GM23338 (cell line): ENCODE data around the gene TNFRSF21. TPM values are rescaled to one million over a fixed set of nuclear protein-coding genes. Genes with fewer than 3 reads are reported as not detected.

ENCODE experiments used
- ATAC-seq: fragments of 200-7000 bp; cut with Tn5 transposase; 3 replicates; pipeline ENCODE4 v1.9.1; 2020
- DNase-seq: peaks from one replicate; pipeline ENCODE4 v3.0.0-alpha.2; 2015; ENCODE audit warnings: low spot score
- H2AFZ ChIP-seq: fragments of 200-600 bp; sonication (generic); 2 replicates; pipeline ENCODE4 v1.8.0; 2016; ENCODE audit warnings: antibody characterized with exemption, mild to moderate bottlenecking, moderate library complexity
- H3F3A ChIP-seq: fragments of 200-600 bp; sonication (generic); replicated peaks from 2 replicates; pipeline ENCODE4 v1.8.0; 2017; ENCODE audit warnings: antibody characterized with exemption, mixed run types, low read depth
- H3K27ac ChIP-seq: fragments of 200-600 bp; sonication (generic); 2 replicates; pipeline ENCODE4 v1.6.1; 2016; ENCODE audit warnings: low read depth
- H3K27me3 ChIP-seq: fragments of 200-600 bp; sonication (generic); 2 replicates; pipeline ENCODE4 v1.8.0; 2016; ENCODE audit warnings: mild to moderate bottlenecking, mixed run types, moderate library complexity; ENCODE audit not compliant: insufficient read depth
- H3K36me3 ChIP-seq: fragments of 200-600 bp; sonication (generic); 2 replicates; pipeline ENCODE4 v1.8.0; 2016; ENCODE audit warnings: mild to moderate bottlenecking; ENCODE audit not compliant: insufficient read depth
- H3K4me1 ChIP-seq: fragments of 200-600 bp; sonication (generic); 2 replicates; pipeline ENCODE4 v1.8.0; 2016; ENCODE audit warnings: mild to moderate bottlenecking, moderate library complexity; ENCODE audit not compliant: insufficient read depth
- H3K4me2 ChIP-seq: fragments of 200-600 bp; sonication (generic); 2 replicates; pipeline ENCODE4 v1.7.1; 2017; ENCODE audit warnings: mixed run types
- H3K4me3 ChIP-seq: fragments of 200-600 bp; sonication (generic); 2 replicates; pipeline ENCODE4 v1.6.1; 2016; ENCODE audit warnings: mixed run types
- H3K79me2 ChIP-seq: fragments of 200-600 bp; sonication (generic); replicated peaks from 2 replicates; pipeline ENCODE4 v1.8.0; 2017; ENCODE audit warnings: mild to moderate bottlenecking; ENCODE audit not compliant: insufficient read depth
- H3K9me2 ChIP-seq: fragments of 200-600 bp; sonication (generic); 2 replicates; pipeline ENCODE4 v1.8.0; 2017; ENCODE audit not compliant: insufficient read depth
- H4K20me1 ChIP-seq: fragments of 200-600 bp; sonication (generic); replicated peaks from 2 replicates; pipeline ENCODE4 v1.8.0; 2017; ENCODE audit warnings: mild to moderate bottlenecking; ENCODE audit not compliant: insufficient read depth
- H3K27ac Mint-ChIP-seq: 2 replicates; pipeline ENCODE4 v1.8.0; 2020; ENCODE audit warnings: inconsistent platforms, mild to moderate bottlenecking, moderate library complexity, mixed read lengths
- H3K27me3 Mint-ChIP-seq: 3 replicates; pipeline ENCODE4 v1.8.0; 2022; ENCODE audit warnings: low read depth, mild to moderate bottlenecking, moderate library complexity, mixed read lengths, inconsistent platforms; ENCODE audit not compliant: insufficient read depth, poor library complexity
- H3K36me3 Mint-ChIP-seq: 3 replicates; pipeline ENCODE4 v1.8.0; 2021; ENCODE audit warnings: low read depth, mild to moderate bottlenecking, inconsistent platforms, moderate library complexity, mixed read lengths
- H3K4me1 Mint-ChIP-seq: 3 replicates; pipeline ENCODE4 v1.8.0; 2020; ENCODE audit warnings: mild to moderate bottlenecking, inconsistent platforms, mixed read lengths
- H3K4me3 Mint-ChIP-seq: 3 replicates; pipeline ENCODE4 v1.8.0; 2021; ENCODE audit warnings: moderate library complexity, mild to moderate bottlenecking, inconsistent platforms, mixed read lengths
- H3K9me3 Mint-ChIP-seq: 3 replicates; pipeline ENCODE4 v1.8.0; 2020; ENCODE audit warnings: moderate library complexity, mild to moderate bottlenecking, inconsistent platforms, mixed read lengths
- CREB1 ChIP-seq: fragments of 250-450 bp; sonication (Bioruptor Pico); IDR thresholded peaks from 2 replicates; pipeline ENCODE4 v1.5.0; 2020; ENCODE audit warnings: low read depth, mild to moderate bottlenecking, moderate library complexity
- CTCF ChIP-seq, 2 experiments: fragments of 200-600 bp in 1 of 2; sonication (generic) in 1 of 2; conservative IDR thresholded peaks; 2 replicates each; pipeline versions ENCODE4 v1.5.1 to v1.6.1; 2016 to 2017; ENCODE audit warnings: antibody characterized with exemption in 2 of 2, low read depth in 2 of 2, mild to moderate bottlenecking in 2 of 2, moderate library complexity in 1 of 2
- ETS1 ChIP-seq: IDR thresholded peaks from 2 replicates; pipeline ENCODE4 v1.6.1; 2016; ENCODE audit warnings: antibody characterized with exemption
- EZH2 ChIP-seq: fragments of 200-600 bp; sonication (generic); IDR thresholded peaks from one replicate; pipeline ENCODE4 v1.8.0; 2017; ENCODE audit warnings: antibody characterized with exemption, mild to moderate bottlenecking, low read depth; ENCODE audit not compliant: unreplicated experiment
- EZH2phosphoT487 ChIP-seq: fragments of 200-600 bp; sonication (generic); IDR thresholded peaks from one replicate; pipeline ENCODE4 v1.8.1; 2018; ENCODE audit warnings: antibody characterized with exemption; ENCODE audit not compliant: unreplicated experiment
- JUNB ChIP-seq: IDR thresholded peaks from one replicate; pipeline ENCODE4 v1.6.1; 2016; ENCODE audit warnings: antibody characterized with exemption; ENCODE audit not compliant: unreplicated experiment
- NANOG ChIP-seq: IDR thresholded peaks from 2 replicates; pipeline ENCODE4 v1.6.1; 2016; ENCODE audit warnings: antibody characterized with exemption, borderline replicate concordance
- POLR2AphosphoS5 ChIP-seq: IDR thresholded peaks from 2 replicates; pipeline ENCODE4 v1.6.1; 2016; ENCODE audit warnings: antibody characterized with exemption, low read depth
- REST ChIP-seq: IDR thresholded peaks from one replicate; pipeline ENCODE4 v1.6.1; 2018; ENCODE audit warnings: antibody characterized with exemption; ENCODE audit not compliant: unreplicated experiment
- STAT1 ChIP-seq: IDR thresholded peaks from one replicate; pipeline ENCODE4 v1.6.1; 2016; ENCODE audit warnings: antibody characterized with exemption; ENCODE audit not compliant: unreplicated experiment
- ZNF114 ChIP-seq: fragments of 250-450 bp; sonication (Bioruptor Pico); IDR thresholded peaks from 2 replicates; pipeline ENCODE4 v1.5.0; 2020; ENCODE audit warnings: mild to moderate bottlenecking, moderate library complexity
- ZNF331 ChIP-seq: fragments of 250-450 bp; sonication (Bioruptor Pico); IDR thresholded peaks from 2 replicates; pipeline ENCODE4 v1.5.0; 2020; ENCODE audit warnings: low read depth, mild to moderate bottlenecking, moderate library complexity
- ZNF462 ChIP-seq: fragments of 250-450 bp; sonication (Bioruptor Pico); IDR thresholded peaks from 2 replicates; pipeline ENCODE4 v1.5.0; 2020; ENCODE audit warnings: mild to moderate bottlenecking, moderate library complexity
- polyA plus RNA-seq: library from polyadenylated mRNA; unstranded; fragments of >200 nt; fragmentation: Nextera tagmentation; extraction: Ambion mirVana; gene quantifications from 2 replicates; pipeline ENCODE4 v1.2.1, GENCODE V29; 2016
- total RNA-seq: library from RNA; depleted of rRNA; stranded (reverse); fragments of >200 nt; shearing (Covaris generic); gene quantifications from 2 replicates; pipeline ENCODE4 v1.2.3, GENCODE V29; 2014

The TNFRSF21 gene
- total and polyA plus RNA-seq, 2 experiments from 2014 or later = 22.1 to 48.1 TPM

GRCh38 chr6:47261191-47261590 is 48.5 kb downstream of the TNFRSF21 start:
- Histone ChIP-seq H3K27me3 (no peaks in the 10 kb centered on the region), H3K4me2 (no peak overlapping the region), H4K20me1 (peaks cover 31% of the 10 kb centered on the region), H3K27ac (no peak overlapping the region), H3K4me3 (no peak overlapping the region), H3K4me1 (no peaks in the 10 kb centered on the region), H3K9me2 (0 out of 2 replicates have a peak, but pooled peaks cover 4% of the 10 kb centered on the region), H3K79me2 (peaks cover 81% of the 10 kb centered on the region), H3F3A (no peaks in the 10 kb centered on the region), H2AFZ (no peak overlapping the region), H3K36me3 (peaks cover 7% of the 10 kb centered on the region; the same call in 1 of the 2 replicates)
- peaks cover 2% of the 10 kb centered on the region for H3K27me3 Mint-ChIP-seq
- no peak overlapping the region for H3K4me3 Mint-ChIP-seq
- H3K27ac Mint-ChIP-seq = no peak overlapping the region
- H3K36me3 Mint-ChIP-seq = peaks cover 15% of the 10 kb centered on the region
- no peak for DNase-seq
- TF ChIP-seq POLR2AphosphoS5 = no peak
- TF ChIP-seq REST = no peak
- no peak for TF ChIP-seq EZH2phosphoT487
- TF ChIP-seq EZH2 = no peak
- no peak for TF ChIP-seq ZNF114
- TF ChIP-seq CTCF (conservative IDR thresholded peaks at IDR 0.05; ENCODE audit: low read depth in 2 of 2) = no peak
- TF ChIP-seq STAT1 = no peak
- no peak for TF ChIP-seq ZNF462
- no peak for TF ChIP-seq JUNB
- no peak for TF ChIP-seq ETS1
- no peak for TF ChIP-seq CREB1 (CRISPR knock-in tag)
- TF ChIP-seq ZNF331 = no peak
- no peak for TF ChIP-seq NANOG
- H3K4me1 Mint-ChIP-seq = peaks cover 7% of the 10 kb centered on the region; the same call in 2 of the 3 replicates
- no peak for ATAC-seq
- no peaks in the 10 kb centered on the region for H3K9me3 Mint-ChIP-seq
